Measurements from ENCODE around the gene SH3RF1.

Gene SH3RF1

DNA sequence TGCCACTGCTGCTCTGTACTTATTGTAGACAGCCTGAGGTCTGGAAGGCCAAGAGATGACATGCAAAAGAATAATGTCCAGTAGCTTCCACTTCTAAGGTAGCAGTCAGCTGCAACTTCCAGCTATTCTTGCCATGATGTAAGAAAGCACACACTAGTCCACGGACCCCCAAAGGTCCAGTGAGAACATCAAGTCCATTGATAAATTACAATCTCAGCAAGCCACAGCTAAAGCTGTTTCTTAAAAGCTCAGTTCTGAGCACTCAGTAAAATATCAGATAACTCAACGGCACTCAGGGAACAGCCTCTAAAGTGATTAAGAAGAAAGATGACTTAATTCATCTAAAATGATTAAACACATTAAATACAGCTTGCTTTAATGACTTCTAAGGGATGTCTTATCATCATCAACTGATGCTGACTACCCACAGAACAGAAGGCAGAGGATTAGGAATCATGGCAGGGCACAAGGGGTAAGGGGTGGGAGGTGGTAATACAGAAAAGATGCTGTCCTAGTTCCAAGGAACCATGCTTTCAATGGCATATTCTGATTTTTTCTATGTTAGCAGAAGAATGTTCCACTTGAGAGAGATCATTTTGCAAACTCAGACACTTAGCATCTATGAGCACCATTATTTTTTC lies 161.6 kb downstream of the SH3RF1 start:
- H3K4me3 ChIP-seq (ENCODE audit: control insufficient read depth, low read depth, low read length): no peak overlapping the region
- TF ChIP-seq, protein P1, sequence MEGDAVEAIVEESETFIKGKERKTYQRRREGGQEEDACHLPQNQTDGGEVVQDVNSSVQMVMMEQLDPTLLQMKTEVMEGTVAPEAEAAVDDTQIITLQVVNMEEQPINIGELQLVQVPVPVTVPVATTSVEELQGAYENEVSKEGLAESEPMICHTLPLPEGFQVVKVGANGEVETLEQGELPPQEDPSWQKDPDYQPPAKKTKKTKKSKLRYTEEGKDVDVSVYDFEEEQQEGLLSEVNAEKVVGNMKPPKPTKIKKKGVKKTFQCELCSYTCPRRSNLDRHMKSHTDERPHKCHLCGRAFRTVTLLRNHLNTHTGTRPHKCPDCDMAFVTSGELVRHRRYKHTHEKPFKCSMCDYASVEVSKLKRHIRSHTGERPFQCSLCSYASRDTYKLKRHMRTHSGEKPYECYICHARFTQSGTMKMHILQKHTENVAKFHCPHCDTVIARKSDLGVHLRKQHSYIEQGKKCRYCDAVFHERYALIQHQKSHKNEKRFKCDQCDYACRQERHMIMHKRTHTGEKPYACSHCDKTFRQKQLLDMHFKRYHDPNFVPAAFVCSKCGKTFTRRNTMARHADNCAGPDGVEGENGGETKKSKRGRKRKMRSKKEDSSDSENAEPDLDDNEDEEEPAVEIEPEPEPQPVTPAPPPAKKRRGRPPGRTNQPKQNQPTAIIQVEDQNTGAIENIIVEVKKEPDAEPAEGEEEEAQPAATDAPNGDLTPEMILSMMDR (conservative IDR thresholded peaks at IDR 0.05; ENCODE audit: control insufficient read depth, insufficient read depth, low read depth, low read length): no peak
- no peak for DNase-seq (ENCODE audit: low read depth)

DNA sequence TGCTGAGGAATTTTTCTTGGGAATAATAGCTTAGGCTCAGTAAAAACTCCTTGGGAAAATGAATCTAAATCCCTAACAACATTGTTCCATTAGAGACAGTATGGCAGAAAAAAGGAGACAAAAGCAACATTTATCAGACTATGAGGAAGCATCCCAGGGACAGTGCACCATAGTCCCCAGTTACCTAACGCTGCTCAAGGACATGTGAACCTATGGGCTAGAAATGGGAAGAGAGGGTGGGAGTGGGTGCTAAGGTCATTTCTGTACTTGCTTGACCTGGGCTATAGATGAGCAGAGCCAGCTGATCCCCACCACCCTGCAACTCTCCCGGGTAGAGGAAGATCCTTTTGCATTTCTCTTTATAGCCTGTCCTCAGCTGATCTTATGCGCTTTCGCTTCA lies 162.5 kb downstream of the SH3RF1 start:
- no peak overlapping the region for H3K4me3 ChIP-seq (ENCODE audit: control insufficient read depth, low read depth, low read length)
- TF ChIP-seq, protein P1 (conservative IDR thresholded peaks at IDR 0.05; ENCODE audit: control insufficient read depth, insufficient read depth, low read depth, low read length): no peak
- DNase-seq (ENCODE audit: low read depth): no peak

DNA sequence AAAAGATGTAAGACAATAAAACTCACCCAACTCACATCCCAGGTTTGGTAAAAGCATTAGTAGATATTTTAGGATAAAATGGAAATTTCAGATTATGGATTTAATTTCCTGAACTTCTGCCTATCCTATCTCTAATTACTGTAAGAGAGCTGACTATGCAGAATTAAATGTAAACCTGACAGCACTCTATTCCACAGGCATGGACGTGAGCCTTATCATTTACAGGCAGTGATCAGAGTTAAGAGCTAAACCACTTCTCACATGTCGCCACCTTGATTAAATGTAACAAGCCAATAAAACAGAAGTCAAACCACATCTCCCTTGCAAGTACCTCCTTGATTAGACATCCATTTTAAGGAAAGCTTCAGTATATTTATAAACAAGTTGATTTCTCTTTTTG lies 163.2 kb downstream of the SH3RF1 start:
- DNase-seq (ENCODE audit: low read depth): no peak
- TF ChIP-seq, protein P1 (conservative IDR thresholded peaks at IDR 0.05; ENCODE audit: control insufficient read depth, insufficient read depth, low read depth, low read length): no peak

DNA sequence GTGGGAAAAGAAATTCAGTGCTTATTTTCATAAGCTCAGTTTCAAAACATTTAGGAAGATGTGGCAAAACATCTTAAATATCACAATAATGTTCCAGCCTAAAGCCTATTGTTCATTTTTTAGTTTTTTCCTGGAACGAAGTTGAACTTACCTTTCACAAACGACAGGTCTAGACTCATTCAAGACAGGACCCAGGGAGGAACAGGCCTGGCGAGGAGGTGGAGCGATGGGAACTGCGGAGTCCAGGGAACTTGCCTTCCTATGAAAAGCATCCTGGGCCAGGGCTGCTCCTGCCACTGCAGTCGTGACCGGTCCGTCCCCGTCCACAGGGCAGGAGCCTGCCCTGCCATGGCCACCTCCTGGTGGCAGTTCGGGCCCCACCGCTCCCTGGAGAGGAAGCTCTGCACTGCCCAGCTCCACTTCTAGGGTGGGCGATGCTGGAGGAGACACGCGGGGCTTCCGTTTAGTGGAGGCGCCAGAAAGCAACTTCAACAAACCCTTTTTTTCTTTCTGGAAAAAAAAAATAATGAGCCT lies 164.0 kb downstream of the SH3RF1 start:
- DNase-seq (ENCODE audit: low read depth): no peak
- TF ChIP-seq, protein P1 (conservative IDR thresholded peaks at IDR 0.05; ENCODE audit: control insufficient read depth, insufficient read depth, low read depth, low read length): no peak
- no peak overlapping the region for H3K4me3 ChIP-seq (ENCODE audit: control insufficient read depth, low read depth, low read length)

More for the DNA sequence above, 163.2 kb downstream of the SH3RF1 start:
- H3K4me3 ChIP-seq (ENCODE audit: control insufficient read depth, low read depth, low read length): no peak overlapping the region

DNA sequence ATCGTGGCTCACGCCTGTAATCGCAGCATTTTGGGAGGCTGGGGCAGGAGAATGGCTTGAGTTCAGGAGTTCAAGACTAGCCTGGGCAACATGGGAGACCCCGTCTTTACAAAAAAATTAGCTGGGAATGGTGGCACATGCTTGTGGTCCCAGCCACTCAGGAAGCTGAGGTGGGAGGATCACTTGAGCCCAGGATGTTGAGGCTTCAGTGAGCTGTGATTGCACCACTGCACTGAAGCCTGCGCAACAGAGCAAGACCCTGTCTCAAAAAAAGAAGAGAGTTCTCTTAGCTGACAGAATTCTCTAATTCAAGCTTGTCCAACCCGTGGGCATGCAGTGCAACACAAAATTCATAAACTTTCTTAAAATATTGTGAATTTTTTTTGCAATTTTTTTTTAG lies 165.1 kb downstream of the SH3RF1 start:
- TF ChIP-seq, protein P1 (conservative IDR thresholded peaks at IDR 0.05; ENCODE audit: control insufficient read depth, insufficient read depth, low read depth, low read length): no peak
- DNase-seq (ENCODE audit: low read depth): no peak
- H3K4me3 ChIP-seq (ENCODE audit: control insufficient read depth, low read depth, low read length): no peak overlapping the region

DNA sequence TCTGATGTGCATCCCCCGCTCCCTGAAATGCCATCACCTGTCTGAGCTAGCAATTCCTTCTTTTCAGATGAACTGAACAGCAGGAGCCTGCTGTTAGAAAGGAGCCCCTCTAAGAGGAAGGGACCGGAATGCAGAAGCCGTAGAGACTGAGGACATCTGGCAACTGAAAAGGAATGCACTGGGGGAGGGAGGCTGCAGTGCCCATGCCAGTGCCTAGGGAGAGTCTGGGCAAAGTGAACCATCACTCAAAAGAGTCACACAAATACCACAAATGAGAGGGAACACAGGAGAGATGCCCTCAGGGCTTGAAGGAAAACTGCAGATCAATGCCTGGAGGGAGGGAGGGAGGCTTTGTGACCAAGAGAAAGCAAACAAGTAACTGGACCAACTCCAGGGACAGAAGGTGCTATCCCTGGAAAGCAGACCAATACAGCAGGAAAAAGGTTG lies 166.8 kb downstream of the SH3RF1 start:
- TF ChIP-seq, protein P1 (conservative IDR thresholded peaks at IDR 0.05; ENCODE audit: control insufficient read depth, insufficient read depth, low read depth, low read length): no peak
- no peak overlapping the region for H3K4me3 ChIP-seq (ENCODE audit: control insufficient read depth, low read depth, low read length)
- DNase-seq (ENCODE audit: low read depth): no peak

Data from fibroblast of mammary gland (primary cell).